ENCODE results near the gene FAM114A1. TPM values are rescaled to one million over a fixed set of nuclear protein-coding genes. Genes with fewer than 3 reads are reported as not detected.

FAM114A1 gene
- total RNA-seq, 2 experiments from 2014 or later, result 0.16 to 0.20 TPM

DNA sequence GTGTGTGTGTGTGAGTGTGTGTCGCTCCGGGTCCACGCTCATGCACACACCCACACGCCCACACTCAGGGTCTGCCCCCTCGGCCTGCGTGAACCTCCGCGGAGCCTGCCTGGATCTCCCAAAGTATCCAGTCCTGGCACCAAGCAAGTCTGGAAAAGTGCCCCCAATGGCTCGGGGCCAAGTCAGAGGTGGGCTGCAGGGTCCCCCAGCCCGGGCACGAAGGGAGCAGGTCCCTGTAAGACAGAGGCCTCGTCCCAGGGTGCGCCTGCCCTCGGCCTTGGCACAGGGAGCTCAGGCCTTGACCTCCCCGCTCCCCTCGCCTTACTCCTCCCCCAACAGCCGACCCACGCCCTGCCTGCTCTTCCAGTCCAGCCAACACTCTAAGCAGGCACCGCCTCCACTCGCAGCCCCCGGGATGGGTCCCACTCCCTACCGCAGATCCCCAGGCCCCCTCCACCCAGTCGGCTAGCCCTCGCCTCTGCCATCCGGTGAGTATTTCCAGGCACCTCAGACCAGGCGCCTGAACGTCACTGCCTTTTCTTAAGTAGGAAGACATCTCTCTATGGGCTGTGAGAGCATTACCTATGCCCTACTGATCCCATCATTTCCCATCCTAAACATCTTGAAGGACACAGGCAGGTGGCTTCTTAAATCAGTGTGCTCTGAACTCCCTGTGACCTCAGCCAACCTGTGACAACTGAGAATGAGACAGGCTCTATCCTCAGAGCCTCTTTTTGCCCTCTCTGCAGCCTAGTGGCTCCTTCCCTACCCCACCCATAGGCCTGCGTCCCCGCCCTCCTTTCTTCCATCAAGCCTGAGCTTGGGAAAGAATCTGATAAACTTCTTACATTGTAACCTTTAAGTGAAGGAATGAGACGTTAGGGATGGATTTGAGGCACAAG, 704 bp downstream of the FAM114A1 start:
- H3K4me1 Mint-ChIP-seq (ENCODE audit: low read depth), result peaks cover 13% of the 10 kb centered on the region
- TF ChIP-seq, protein P1, sequence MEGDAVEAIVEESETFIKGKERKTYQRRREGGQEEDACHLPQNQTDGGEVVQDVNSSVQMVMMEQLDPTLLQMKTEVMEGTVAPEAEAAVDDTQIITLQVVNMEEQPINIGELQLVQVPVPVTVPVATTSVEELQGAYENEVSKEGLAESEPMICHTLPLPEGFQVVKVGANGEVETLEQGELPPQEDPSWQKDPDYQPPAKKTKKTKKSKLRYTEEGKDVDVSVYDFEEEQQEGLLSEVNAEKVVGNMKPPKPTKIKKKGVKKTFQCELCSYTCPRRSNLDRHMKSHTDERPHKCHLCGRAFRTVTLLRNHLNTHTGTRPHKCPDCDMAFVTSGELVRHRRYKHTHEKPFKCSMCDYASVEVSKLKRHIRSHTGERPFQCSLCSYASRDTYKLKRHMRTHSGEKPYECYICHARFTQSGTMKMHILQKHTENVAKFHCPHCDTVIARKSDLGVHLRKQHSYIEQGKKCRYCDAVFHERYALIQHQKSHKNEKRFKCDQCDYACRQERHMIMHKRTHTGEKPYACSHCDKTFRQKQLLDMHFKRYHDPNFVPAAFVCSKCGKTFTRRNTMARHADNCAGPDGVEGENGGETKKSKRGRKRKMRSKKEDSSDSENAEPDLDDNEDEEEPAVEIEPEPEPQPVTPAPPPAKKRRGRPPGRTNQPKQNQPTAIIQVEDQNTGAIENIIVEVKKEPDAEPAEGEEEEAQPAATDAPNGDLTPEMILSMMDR (IDR thresholded peaks at IDR 0.05), result no peak
- DNase-seq, result no peak
- ChIA-PET CTCF (interaction anchor here (0.8 to 2.1 kb wide), 3 partner anchors 8 to 109 kb away, joined by 4 to 12 read pairs (median 5); no protein-coding TSS in a partner anchor), POLR2A (interaction anchor here (0.6 kb wide), 1 partner anchor 532 kb away, joined by 3 read pairs; no protein-coding TSS in a partner anchor)
- peaks cover 20% of the 10 kb centered on the region for H3K27me3 Mint-ChIP-seq
- intact Hi-C loops (cut with micrococcal nuclease), result no loop called here
- H3K36me3 Mint-ChIP-seq (ENCODE audit: low read depth), result no peaks in the 10 kb centered on the region
- no peak overlapping the region for H3K27ac Mint-ChIP-seq
- no peaks in the 10 kb centered on the region for H3K9me3 Mint-ChIP-seq
- H3K4me3 Mint-ChIP-seq, result peak overlapping the region; percentile 47
- ATAC-seq, result no peak

DNA sequence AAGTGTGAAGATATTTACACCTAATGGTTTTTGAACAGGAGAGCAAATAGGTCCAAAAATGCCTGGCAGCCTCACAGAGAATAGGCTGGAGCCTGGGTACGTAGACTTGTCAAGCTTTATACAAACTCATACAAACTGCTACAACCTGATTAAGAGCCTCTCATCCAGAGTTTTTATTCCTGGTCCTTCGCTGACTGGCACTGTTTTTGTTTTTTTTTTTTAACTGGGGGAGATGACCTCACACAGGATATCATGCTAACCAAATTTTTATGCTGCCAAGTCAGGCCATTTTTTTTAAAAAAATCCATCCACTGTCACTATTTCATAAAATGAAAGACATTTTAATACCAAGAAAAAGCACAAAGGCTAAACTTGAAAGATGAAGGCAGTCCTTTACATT, 1.9 kb downstream of the FAM114A1 start:
- Mint-ChIP-seq H3K9me3 (no peaks in the 10 kb centered on the region), H3K4me1 (ENCODE audit: low read depth) (peaks cover 13% of the 10 kb centered on the region), H3K27me3 (peaks cover 20% of the 10 kb centered on the region), H3K36me3 (ENCODE audit: low read depth) (no peaks in the 10 kb centered on the region), H3K4me3 (no peak overlapping the region), H3K27ac (no peak overlapping the region)
- intact Hi-C loops (cut with micrococcal nuclease), result no loop called here
- ChIA-PET POLR2A (no interaction called here), CTCF (interaction anchor here (0.8 to 2.1 kb wide), 3 partner anchors 9 to 110 kb away, joined by 4 to 12 read pairs (median 5); no protein-coding TSS in a partner anchor)
- TF ChIP-seq, protein P1 (IDR thresholded peaks at IDR 0.05), result no peak
- no peak for DNase-seq
- no peak for ATAC-seq

DNA sequence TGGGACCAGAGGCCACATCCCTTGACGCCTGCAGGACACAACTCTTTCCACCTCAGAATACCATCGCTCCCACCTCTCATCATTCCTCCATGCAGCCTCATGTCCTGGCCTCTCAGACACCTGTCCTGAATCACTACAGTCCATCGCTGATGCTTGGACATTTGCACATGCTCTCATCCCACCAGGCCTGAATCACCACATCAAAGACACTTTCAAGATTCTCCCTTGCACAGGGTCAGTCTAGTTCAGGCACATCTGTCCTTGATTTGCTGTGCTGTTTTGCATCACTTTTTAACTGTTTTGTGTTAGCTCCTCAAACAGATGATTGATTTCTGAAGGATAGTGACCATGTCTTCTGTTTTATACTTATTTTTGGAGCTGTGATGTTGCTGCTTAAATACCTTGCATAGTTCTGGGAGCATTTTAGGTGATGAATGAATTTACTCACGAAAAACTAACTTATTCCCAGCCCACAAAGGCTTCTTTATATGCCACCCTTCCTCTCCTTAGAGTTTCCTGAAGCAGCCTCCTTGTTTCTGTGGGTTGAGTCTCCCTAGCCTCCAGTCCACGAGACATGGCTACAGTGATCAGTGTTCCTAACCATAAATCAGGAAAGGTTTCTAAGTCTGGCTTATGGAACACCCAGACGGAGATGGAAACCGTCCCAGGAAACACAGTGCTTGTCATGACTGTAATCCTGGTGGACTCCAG, 2.6 kb downstream of the FAM114A1 start:
- ChIA-PET POLR2A (no interaction called here), CTCF (interaction anchor here (1.3 to 2.1 kb wide), 2 partner anchors 10 to 110 kb away, joined by 4 to 12 read pairs; no protein-coding TSS in a partner anchor)
- DNase-seq (no peak), ATAC-seq (no peak)
- intact Hi-C loops (cut with micrococcal nuclease), result no loop called here
- Mint-ChIP-seq H3K4me3 (no peak overlapping the region), H3K36me3 (ENCODE audit: low read depth) (no peaks in the 10 kb centered on the region), H3K27ac (no peak overlapping the region), H3K4me1 (ENCODE audit: low read depth) (peaks cover 12% of the 10 kb centered on the region), H3K27me3 (peaks cover 20% of the 10 kb centered on the region), H3K9me3 (no peaks in the 10 kb centered on the region)
- TF ChIP-seq, protein P1 (IDR thresholded peaks at IDR 0.05), result no peak

DNA sequence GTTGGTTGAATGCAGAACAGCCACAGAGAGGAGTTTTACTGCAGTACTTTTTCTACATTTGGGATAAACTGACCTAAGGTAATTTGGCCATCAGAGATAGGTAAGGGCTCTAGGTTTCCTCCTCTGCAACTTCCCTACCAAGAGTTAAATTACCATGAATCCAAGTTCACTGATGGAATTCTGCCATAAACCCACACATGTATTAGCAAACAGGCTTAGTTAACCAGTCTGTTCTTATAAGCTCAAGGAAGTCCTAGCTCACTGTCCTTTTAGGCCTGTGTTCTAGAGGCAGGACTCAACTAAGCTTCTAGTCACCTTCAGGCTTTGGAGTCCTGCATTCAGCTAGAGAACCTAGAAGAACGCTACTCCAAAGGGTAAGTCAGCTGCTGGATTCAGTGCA, 4.0 kb downstream of the FAM114A1 start:
- ChIA-PET CTCF (interaction anchor here (0.7 to 1.8 kb wide), 5 partner anchors 10 to 112 kb away, joined by 3 to 9 read pairs (median 3); partner anchors contain the start of gene TLR10), POLR2A (no interaction called here)
- H3K27me3 Mint-ChIP-seq, result peaks cover 20% of the 10 kb centered on the region
- DNase-seq (no peak), ATAC-seq (no peak)
- TF ChIP-seq, protein P1 (IDR thresholded peaks at IDR 0.05), result no peak
- H3K36me3 Mint-ChIP-seq (ENCODE audit: low read depth), result no peaks in the 10 kb centered on the region
- H3K27ac Mint-ChIP-seq, result no peak overlapping the region
- no peak overlapping the region for H3K4me3 Mint-ChIP-seq
- peaks cover 6% of the 10 kb centered on the region for H3K4me1 Mint-ChIP-seq (ENCODE audit: low read depth)
- no peaks in the 10 kb centered on the region for H3K9me3 Mint-ChIP-seq
- intact Hi-C loops (cut with micrococcal nuclease), result no loop called here
